GM19025 (cell line): Measurements from ENCODE around the gene BTBD9.

ENCODE experiments used
- ATAC-seq: cut with Tn5 transposase; IDR thresholded peaks from one replicate; pipeline ENCODE4 v1.9.1; 2021; ENCODE audit warnings: mild to moderate bottlenecking, low read depth, moderate library complexity; ENCODE audit not compliant: unreplicated experiment

Gene BTBD9

DNA sequence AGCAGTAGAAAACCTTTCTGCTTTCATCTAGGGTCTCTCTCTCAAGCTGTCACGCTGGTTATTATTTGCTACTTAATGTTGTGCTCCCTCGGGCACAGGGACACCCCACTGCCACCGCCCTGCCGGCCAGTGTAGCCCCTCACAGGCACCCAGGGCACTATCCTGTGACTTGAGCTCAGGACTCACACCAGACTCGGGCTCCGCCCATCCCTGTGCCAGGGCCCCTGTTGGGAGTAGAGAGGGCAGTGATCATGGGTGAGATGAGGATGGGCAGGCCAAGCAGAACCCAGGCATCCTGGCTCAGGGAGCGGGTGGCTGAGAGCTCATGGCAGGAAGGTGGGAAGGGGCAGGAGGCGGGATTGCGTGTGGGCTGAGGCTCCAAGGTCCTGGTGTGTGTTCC is 448.3 kb downstream of the BTBD9 start:
- ATAC-seq = no peak

DNA sequence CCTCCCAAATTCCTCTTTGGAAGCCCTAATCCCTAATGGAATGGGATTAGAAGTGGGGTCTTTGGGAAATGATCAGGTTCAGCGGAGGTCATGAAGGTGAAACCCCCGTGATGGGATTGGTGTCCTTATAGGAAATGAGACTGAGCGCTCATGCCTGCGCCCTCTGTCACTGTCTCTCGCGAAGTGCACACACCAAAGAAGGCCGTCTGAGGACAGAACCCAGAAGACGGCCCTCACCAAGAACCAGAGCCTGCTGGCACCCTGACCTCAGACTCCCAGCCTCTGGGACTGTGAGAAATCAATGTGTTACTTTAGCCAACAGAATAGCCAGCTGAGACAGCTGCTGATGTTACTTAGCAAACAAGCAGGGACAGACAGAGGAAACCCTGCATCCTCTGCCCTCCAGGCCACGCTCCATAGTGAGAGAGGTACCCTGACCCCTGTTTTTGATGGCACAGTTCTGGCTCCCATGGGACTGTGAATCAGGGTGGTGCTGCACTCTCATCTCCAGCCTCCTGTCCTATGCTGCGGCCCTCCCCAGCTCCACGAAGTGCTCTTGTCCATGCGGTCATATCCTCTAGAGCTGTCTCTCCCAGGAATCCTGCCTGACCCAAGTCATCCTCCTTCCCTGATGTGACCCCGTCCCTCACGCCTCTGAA is 450.9 kb downstream of the BTBD9 start:
- no peak for ATAC-seq

DNA sequence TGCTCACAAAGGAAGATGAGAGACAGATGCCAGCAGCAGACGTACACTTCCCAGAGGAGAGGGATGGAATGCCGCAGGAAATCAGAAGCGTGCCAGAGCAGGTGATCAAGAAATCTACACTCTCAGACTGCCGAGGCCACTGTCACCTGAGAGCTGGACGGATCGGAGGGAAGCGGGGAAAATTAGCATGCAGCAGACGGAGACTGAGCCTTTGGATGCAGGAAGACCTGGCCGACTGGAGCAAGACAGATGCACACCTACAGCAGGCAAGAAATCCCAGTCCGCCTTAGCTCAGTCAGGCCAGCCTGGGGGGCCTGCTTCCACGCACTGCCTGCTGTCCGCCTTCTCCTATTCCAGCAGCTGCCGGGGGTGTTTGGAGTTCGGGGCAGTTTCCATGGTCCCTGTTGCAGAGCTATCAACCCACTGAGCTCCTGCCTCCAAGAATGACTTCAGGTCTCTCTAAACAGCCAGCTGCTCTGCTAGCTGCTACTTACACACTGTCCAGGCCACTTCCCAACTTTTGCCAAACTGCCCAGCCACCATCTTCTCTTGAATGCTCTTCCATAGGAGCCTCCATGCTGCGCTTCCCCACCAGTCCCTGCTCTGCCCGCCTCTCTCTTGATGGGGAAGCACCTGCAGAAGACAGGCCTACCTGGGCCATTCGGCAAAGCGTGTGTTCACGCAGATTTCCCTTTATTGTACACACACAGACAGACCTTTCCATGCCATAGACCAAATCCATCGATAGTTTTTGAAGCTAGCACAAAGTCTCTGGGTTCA is 451.7 kb downstream of the BTBD9 start:
- ATAC-seq = no peak

DNA sequence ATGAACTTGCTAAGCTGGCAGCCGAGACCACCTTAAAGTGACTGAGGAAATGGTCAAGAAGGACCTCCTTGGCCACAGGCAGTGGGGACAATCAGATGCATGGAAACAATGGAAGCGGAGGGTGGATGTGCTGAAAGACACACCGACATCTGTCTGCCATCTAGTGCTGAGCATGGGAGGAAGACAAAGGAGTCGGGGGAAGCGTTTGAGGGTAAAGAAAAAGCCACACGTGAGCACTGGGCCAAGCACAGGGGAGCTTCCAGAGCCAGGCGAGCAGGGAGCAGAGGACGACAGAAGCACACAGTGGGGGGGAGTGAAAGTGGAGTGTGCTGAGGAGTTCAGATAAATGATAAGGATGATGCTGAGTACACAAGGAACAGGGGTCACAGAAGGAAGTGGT is 452.4 kb downstream of the BTBD9 start:
- ATAC-seq = no peak

DNA sequence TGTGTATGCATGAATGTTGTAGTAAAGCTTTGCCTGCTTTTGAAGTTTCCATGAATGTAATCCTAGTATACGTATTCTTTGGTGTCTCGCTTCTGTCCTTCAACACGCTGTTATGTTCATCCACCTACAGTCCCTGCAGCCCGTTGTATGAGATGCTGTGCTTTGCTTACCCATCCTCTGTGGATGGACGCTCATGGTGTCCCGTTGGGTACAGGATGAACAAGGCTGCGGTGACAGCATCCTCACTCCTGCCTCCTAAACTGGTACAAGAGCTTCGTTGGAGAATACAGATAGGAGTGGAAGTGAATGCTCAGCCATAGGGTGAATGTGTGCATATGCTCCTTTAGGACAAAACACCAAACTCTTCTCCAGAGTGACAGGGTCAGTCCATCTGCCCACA is 454.0 kb downstream of the BTBD9 start:
- no peak for ATAC-seq

DNA sequence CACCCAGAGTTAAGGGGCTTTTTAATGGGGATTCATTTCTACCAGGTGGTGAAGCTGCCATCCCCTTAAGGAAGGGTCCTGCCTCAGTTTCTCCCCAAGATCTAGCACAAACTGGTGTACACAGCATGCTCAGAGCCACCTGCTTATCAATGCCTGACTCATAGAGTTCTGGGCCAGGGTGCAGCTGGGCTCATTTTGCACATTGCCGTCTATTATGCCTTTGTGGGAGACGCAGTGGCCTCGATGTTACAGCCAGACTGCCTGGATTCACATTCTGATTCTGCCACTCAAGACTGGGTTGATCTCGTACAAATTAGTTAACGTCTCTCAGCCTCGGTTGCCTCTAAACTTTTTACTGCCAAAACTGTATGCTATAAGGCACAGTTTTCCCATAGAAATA is 454.5 kb downstream of the BTBD9 start:
- no peak for ATAC-seq

DNA sequence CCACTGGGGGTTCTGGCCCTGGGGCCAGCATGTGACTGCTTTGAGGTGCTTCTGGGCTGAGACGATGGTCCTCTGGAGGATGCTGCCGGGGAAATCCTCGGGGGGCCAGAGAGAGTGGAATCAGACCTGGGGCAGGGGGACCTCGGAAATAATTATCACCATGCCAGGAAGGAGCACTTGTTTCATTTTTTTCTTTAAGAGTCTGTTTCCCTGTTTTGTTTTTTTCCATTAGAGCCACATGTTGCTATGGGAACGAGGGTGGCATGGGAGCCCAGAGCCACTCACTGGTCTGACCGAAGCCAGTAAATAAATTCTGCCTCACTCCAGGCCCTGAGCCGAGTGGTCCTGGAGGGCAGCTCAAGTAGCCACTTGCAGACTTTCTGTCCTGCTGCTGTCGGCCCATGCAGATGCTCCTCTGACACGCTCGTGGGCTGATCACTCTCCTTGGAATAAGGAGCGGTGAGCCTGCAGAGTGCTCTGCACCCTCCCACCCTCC is 455.1 kb downstream of the BTBD9 start:
- ATAC-seq = no peak

DNA sequence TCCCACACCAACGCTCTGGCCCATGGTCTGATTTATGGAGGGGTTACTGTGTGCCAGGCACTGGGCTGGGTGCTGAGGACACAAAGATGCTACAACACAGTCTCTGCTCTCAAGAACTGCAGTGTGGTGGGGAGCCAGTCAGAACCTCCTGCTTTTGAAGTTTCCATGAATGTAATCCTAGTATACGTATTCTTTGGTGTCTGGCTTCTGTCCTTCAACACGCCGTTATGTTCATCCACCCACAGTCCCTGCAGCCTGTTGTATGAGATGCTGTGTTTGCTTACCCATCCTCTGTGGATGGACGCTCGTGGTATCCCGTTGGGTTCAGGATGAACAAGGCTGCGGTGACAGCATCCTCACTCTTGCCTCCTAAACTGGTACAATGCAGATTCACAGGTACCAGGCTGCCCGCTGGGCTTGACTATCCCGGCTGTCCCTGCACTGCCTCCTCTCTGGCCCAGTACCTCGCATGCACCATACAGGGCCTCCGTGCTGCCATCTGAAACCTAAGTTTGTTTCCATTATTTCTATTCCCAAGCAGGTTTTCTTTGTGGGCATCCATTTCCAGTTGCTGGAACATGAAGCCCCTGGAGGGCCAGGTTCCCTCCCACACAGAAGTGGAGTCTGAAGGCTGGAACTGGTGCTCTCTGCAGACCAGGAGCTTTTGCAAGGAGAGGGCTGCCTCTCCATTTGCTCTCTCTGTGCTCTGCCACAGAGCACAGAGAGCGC is 455.7 kb downstream of the BTBD9 start:
- ATAC-seq = no peak

DNA sequence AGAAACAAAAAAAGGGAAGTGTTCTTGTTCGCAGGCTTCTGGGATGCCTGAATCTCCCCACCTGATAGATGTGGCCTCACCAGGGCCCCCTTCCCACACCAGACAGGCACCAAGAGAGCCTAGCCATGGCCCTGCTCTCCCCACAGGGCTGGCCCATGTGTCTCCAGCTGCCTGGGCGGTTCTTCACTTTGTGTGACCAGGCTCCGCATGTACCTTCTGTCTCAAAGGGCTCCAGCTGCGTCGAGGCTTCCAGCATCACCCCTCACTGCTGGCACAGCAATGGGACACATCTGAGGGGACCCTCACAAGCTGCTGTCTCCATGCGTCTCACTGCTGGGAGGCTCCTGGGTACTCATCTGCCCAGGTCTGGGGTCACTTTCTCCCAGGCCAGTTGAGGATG is 457.3 kb downstream of the BTBD9 start:
- no peak for ATAC-seq

DNA sequence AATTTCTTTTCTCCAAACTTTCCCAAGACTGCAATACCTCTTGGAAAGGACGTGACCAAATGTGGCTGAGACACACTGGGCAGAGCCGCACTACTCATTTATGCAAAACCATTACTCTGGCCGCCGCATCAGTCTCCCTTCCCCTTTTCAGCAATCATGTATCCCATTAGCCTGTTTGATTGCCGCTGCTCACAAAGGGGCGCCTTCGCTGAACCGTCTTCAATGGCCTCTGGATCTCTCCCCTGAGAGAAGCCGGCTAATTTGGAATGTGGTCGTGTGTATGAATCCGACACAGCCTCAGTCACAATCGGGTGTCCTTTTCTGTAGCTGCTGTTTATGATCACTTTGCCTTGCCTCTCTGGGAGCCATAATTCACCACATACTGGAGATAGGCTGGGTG is 459.1 kb downstream of the BTBD9 start:
- ATAC-seq = no peak

DNA sequence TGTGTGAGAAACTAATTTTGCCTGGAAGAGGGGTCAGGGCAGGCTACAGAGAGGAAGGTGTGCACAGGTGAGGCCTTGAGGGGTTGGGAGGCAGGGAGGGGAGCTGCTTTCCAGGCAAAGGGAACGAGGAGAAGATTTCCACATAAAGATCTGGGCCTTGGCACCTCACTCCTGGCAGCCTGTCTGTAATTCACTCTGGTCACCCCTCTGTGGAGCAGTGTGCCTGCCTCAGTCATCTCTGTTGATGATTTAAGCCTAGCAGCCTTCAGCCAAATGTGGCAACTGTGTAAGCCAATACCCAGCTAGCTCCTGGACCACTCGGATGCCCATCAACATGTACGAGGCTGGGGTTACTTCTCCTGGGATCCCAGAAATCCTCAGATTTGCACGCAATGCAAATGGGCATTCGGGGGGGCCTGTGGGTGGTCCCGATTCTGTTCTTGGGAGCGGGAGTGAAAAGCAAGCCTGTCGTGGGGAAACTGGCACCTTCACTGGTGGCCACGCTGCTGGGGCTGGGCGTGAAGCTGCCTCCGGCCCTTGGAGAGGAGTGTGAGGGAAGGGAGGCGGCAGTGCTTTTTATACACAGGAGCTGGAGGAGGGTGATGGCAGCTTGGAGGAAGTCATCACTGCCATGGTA is 459.8 kb downstream of the BTBD9 start:
- no peak for ATAC-seq

DNA sequence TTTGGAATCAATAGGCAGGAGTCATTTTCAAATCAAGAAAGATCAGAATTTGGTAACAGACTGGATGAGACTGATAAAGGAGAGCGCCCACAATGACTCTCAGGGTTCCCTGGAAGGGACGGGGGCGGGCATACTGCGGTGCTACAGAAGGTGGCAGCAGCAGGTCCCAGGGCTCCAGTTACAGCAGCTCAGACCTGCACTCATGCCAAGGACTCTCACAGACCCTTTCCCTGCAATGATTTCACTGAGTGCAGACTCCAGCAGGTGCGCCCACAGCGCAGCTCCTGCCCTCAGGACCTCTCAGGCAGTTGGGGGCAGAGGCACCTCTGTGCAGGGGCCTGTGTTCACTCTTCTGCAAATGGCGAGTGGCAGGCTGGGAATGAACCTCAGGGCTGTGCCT is 460.4 kb downstream of the BTBD9 start:
- ATAC-seq = no peak

DNA sequence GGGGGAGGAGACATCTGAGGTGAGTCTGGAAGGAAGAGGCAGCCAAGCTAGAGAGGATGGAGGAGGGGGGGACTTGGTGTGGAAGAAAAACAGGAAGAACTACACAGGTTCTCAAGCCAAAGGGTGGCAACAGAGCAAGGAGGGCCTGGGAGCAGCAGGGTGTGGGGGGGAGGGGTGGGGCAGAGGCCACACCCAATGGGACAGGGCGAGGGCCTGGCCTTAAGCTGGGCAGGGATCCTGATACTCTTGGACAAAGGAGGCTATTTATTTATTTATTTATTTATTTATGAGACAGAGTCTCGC is 461.2 kb downstream of the BTBD9 start:
- no peak for ATAC-seq

DNA sequence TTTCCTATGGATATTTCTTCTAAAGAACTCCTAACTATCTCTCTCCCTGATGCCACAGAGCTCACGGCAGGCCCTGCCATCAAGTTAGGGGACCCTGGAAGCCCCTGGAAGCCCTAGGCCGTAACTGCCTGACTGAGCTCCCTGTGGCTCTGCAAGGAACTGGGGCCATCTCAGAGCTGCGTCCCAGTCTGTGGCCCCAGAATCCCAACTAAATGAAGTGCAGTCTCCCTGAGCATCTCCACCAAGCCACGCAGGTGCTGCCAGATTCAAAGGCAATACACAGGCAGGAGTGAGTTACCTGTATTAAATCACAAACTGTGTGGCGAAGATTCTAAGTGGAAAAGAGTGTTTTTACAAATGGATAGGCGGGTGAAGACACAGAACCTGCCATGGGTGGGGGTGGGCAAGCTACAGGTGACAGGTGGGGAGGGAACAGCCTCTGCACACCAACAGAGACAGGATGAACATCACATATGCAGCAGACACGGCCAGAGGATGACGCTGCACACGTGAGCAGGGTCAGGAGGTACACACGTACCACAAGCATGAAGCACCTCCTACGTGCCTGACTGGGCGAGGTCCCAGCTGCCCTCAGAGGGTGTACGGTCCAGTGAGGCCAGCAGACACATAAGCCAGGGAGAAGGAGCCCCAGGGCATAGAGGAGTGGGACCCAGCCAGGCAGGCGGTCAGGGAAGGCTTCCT is 461.7 kb downstream of the BTBD9 start:
- no peak for ATAC-seq

DNA sequence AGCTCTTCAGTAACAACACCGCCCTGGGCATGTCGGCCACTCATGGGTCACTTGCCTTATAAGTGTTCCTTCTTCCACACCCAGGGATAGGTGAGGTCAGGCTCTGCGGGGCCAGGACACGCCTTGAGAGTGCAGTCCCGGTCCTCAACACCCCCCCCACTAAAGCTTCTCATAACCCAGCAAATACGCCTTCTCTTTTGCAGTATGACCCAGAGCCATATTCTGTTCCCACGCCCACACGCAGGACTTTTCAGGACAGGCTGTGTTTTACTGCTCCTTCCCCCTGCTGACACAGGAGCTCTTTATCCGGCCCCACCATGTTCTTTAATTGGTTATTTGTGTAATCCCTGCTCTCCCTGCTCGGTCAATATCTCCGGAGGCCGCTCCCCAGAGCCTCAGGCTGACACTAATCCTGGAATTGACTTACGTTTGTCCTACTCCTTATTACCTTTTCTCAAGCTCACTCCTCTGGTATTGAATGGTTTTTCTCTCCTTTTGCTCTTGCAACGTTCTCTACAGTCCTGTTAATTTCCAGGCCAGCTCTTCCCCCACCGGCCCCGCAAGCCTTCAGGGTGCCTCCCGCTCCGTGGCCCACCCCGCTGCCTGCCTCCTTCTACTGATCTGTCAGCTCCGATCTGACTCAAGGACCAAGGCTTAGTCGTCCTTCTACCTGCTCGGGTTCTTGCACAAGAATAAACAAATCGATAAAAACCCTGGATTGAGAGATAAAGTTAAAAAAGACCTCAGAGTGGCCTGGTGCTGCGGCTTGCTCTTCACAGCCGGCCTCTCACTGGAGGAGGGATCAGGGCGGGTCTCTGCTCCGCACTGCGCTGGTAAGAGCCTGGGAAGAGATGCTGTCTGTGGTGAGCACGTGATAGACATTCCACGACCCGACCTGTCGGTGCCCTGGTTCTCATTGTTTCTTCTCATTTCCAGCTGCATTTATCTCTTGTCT is 462.7 kb downstream of the BTBD9 start:
- no peak for ATAC-seq

DNA sequence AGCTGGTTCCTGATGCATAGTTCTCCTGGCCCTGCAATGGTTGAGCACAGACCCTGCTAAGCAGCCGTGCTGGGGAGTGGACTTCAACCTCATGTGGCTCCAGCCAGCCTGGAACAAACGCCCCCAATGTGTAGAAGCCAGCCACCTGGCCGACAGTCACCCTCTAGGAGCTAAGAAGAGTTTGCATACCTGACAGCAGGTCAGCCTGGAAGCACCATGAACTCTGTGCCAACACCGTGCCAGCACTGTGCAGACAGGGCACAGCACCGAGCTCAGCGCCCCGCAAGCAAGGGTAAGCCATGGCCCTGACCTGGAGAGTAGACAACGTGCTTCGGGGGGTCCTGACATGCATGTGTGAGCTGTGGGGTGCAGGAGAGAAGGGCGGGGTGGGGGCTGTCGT is 463.9 kb downstream of the BTBD9 start:
- no peak for ATAC-seq

DNA sequence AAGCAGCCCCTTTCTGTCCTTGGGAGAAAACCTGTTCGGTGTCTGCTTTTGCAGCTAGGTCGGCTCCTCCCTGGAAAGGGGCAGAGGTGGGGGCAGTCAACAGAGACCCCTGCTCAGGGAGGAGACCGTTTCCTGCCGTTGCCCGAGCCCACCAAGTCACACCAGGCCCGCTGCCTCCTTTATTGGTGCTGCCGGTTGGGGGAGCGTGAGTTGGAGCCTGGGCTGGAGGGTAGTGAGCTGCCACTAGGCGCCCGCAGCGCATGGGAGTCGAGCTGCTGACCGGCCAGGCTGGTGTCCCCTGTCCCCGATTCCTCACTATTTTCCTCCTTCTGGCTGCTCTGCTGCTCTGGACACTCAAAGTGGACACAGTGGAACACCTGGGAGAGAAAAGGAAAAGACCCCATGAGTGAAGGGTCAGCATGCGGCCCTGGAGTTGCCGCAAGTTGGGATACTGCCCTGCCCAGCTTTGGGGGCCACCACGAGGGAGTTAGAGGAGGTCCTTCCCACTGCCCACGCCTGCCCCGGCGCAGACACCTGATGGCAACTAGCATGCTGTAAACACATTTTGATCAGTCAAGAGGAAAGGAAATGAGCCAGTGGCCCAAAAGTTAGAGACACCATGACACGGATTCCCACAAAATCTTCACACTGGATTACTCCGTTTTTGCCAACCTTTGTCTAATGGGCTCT is 464.8 kb downstream of the BTBD9 start:
- ATAC-seq = no peak

DNA sequence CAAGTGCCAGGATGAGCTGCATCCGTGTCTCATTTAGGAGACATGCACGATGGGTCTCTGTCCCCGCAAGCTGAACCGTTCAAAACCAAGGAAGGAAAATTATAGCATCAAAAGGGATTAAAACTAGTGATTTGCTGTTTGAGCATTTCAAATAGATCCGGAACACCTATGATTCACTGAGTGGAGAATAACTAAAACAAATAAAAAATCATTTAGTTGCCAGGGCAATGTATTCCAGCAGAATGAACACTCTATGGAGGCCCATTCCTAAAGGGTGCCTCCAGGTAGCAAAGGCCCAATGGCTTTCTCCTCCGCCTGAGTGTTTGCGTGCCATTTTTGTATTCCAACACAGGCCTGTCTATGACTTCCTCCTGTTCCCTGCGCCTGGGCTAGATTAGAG is 465.4 kb downstream of the BTBD9 start:
- ATAC-seq = no peak

DNA sequence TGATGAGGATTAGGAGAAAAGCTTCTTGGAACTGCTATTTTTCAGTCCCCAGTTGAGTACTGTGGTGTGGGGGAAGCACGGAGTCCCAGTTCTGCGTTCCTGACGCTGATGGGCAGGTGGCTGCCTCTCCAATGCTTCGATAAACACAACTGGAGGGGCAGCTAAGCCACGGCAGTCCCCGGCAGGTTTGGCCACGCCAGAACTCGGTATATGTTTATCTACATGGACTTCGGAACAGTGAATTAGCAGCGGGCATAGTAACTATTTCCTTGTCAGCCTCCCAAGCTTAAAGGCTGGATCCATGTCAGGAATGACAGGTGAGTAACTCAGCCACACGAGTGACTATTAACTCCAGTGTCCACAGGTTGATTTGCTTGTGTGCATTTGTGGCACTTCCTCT is 465.8 kb downstream of the BTBD9 start:
- no peak for ATAC-seq
